ENCODE results near the gene NPPB.

GRCh38 chr1:11882814-11883538, 24.2 kb upstream of the NPPB start:
- TF ChIP-seq CTCF (IDR thresholded peaks at IDR 0.05) (no peak), EP300 (IDR thresholded peaks at IDR 0.05) (no peak)

All from sigmoid colon (tissue), 4 donors.